ENCODE results near the gene LTA.
"Not testable (repeated sequence)": the region's sequence is repeated elsewhere in the genome, so short reads cannot be mapped to it uniquely, and the experiment has no call there.

Gene LTA

DNA sequence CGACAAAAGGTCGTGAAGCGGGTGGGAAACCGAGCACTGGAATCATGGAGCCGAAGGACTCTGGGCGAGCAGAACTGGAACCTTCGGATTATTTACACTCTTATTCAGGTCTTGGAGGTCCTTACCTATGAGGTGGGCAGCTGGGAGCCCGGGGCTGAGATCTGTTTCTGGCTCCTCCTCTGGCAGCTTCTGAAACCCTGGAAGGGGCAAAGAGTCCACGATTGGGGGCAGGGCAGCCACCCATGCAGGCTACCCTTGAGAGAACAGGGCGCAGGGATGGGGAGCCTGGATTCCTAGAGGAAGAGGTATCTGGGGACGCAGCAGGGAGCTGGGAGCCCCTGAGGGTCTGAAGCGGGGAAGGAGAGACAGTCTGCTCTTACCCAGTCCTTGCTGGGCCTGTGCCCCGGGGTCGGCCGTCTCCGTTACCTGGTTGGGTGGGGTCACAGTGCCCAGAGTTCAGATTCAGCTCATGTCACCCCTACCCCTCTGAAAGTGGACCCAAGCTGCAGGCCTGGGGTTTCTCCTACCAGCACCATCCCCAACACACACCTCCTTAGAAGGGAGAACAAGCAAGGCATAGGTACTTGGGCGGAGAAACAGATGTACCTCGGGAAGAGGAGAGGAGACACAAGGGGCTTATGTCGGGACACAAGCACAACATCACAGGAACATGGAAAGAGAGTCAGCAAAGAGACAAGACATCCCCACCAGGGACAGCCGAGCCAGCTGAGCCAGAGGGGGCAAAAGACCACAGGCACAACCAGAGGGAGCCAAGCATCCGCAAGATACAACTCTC is 9.5 kb downstream of the LTA start:
- peak overlapping the region; percentile 77 for H3K9ac ChIP-seq (ENCODE audit: low read depth, low read length)
- H3K4me2 ChIP-seq (ENCODE audit: low read length), result peak overlapping the region; percentile 86
- peaks cover 8% of the 10 kb centered on the region for H3K4me1 ChIP-seq (ENCODE audit: control insufficient read depth, insufficient read depth, low read length)
- H3K4me3 ChIP-seq (ENCODE audit: low read length), result peak overlapping the region; percentile 78
- no peaks in the 10 kb centered on the region for H3K36me3 ChIP-seq (ENCODE audit: insufficient read depth, low read length)
- H3K27me3 ChIP-seq (ENCODE audit: control insufficient read depth, insufficient read depth, low read length), result no peaks in the 10 kb centered on the region
- no peaks in the 10 kb centered on the region for H3K9me3 ChIP-seq (replicated peaks; ENCODE audit: low read length)

DNA sequence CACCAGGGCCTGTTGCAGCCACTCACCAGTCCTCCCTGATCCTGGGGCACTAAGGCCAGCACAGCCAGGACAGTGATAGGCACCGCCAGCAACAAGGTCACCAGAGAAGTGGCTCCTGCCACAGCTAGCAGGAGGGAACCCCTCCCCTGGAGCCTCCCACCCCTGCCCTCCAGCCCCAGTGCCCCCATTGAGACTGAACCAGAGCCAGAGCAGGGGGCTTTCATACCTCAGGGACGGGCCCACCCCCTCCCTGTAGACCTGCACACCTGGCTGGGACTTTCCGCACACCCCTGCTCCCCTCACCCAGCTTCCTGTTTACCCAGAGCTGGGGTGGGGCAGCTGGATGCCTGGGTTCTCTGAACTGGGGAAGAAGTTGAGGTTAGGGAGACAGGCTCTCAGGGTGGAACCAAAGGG is 10.1 kb downstream of the LTA start, which contains the start of gene LTB:
Gene LTB, minus strand, starts transcription at position 195 of the 414 bp plus-strand sequence. Its CDS starts 7 bp downstream, at position 188.
- no peaks in the 10 kb centered on the region for H3K36me3 ChIP-seq (ENCODE audit: insufficient read depth, low read length)

GRCh38 chr6:31585491-31585890 is 13.4 kb downstream of the LTA start:
- Histone ChIP-seq H3K4me1 (ENCODE audit: control insufficient read depth, insufficient read depth, low read length) (peaks cover 12% of the 10 kb centered on the region), H3K36me3 (ENCODE audit: insufficient read depth, low read length) (no peaks in the 10 kb centered on the region), H3K9me3 (replicated peaks; ENCODE audit: low read length) (no peaks in the 10 kb centered on the region), H3K4me2 (ENCODE audit: low read length) (no peak overlapping the region), H3K9ac (ENCODE audit: low read depth, low read length) (no peak overlapping the region), H3K27me3 (ENCODE audit: control insufficient read depth, insufficient read depth, low read length) (no peaks in the 10 kb centered on the region), H3K4me3 (ENCODE audit: low read length) (no peak overlapping the region)

More for the DNA sequence above, 10.1 kb downstream of the LTA start, which contains the start of gene LTB:
- H3K9me3 ChIP-seq (replicated peaks; ENCODE audit: low read length), result no peaks in the 10 kb centered on the region
- peak within 1 kb of the TSS; percentile 77 for H3K9ac ChIP-seq (ENCODE audit: low read depth, low read length)
- no peaks in the 10 kb centered on the region for H3K27me3 ChIP-seq (ENCODE audit: control insufficient read depth, insufficient read depth, low read length)
- H3K4me2 ChIP-seq (ENCODE audit: low read length), result peak within 1 kb of the TSS; percentile 86
- peaks cover 8% of the 10 kb centered on the region for H3K4me1 ChIP-seq (ENCODE audit: control insufficient read depth, insufficient read depth, low read length)
- peak within 1 kb of the TSS; percentile 78 for H3K4me3 ChIP-seq (ENCODE audit: low read length)

DNA sequence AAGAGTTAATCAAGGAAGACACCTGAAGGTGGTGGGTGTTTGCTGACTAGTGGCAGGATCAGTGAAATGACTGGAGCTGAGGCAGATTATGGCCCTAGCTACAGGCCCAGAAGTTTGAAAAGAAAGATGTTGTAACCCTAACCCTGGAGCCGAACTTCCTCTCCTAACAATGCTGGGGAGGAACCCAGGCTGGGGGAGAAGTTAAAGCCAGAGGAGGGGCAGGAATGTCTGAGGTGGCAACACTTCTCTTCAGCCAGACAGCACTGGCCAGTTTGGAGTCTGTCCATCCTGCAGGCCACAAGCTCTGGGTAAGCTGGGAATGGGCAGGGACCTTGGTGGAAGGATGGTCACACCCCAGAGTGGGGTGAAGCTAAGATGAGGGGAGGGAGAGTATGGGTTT is 13.9 kb downstream of the LTA start, which contains the start of gene LST1:
Gene LST1, plus strand, starts transcription at position 270 of the 400 bp plus-strand sequence. CDS start 1,023 bp downstream, outside the sequence.
- no peaks in the 10 kb centered on the region for H3K36me3 ChIP-seq (ENCODE audit: insufficient read depth, low read length)
- no peaks in the 10 kb centered on the region for H3K27me3 ChIP-seq (ENCODE audit: control insufficient read depth, insufficient read depth, low read length)
- H3K4me2 ChIP-seq (ENCODE audit: low read length), result no peak within 1 kb of the TSS
- no peak within 1 kb of the TSS for H3K9ac ChIP-seq (ENCODE audit: low read depth, low read length)
- no peaks in the 10 kb centered on the region for H3K9me3 ChIP-seq (replicated peaks; ENCODE audit: low read length)
- peaks cover 12% of the 10 kb centered on the region for H3K4me1 ChIP-seq (ENCODE audit: control insufficient read depth, insufficient read depth, low read length)
- no peak within 1 kb of the TSS for H3K4me3 ChIP-seq (ENCODE audit: low read length)

GRCh38 chr6:31586599-31587281 is 14.7 kb downstream of the LTA start:
- Histone ChIP-seq H3K9ac (ENCODE audit: low read depth, low read length) (no peak overlapping the region), H3K27me3 (ENCODE audit: control insufficient read depth, insufficient read depth, low read length) (no peaks in the 10 kb centered on the region), H3K36me3 (ENCODE audit: insufficient read depth, low read length) (no peaks in the 10 kb centered on the region), H3K4me1 (ENCODE audit: control insufficient read depth, insufficient read depth, low read length) (peaks cover 7% of the 10 kb centered on the region), H3K4me2 (ENCODE audit: low read length) (no peak overlapping the region), H3K4me3 (ENCODE audit: low read length) (no peak overlapping the region), H3K9me3 (replicated peaks; ENCODE audit: low read length) (no peaks in the 10 kb centered on the region)

- no peaks in the 10 kb centered on the region for H3K27me3 ChIP-seq (ENCODE audit: control insufficient read depth, insufficient read depth, low read length)
- H3K9ac ChIP-seq (ENCODE audit: low read depth, low read length), result no peak overlapping the region
- no peaks in the 10 kb centered on the region for H3K36me3 ChIP-seq (ENCODE audit: insufficient read depth, low read length)
- H3K4me1 ChIP-seq (ENCODE audit: control insufficient read depth, insufficient read depth, low read length), result peaks cover 4% of the 10 kb centered on the region
- H3K4me2 ChIP-seq (ENCODE audit: low read length), result no peak overlapping the region
- H3K9me3 ChIP-seq (replicated peaks; ENCODE audit: low read length), result no peaks in the 10 kb centered on the region
- no peak overlapping the region for H3K4me3 ChIP-seq (ENCODE audit: low read length)
Observed at GRCh38 chr6:31587791-31588777, 16.0 kb downstream of the LTA start.

DNA sequence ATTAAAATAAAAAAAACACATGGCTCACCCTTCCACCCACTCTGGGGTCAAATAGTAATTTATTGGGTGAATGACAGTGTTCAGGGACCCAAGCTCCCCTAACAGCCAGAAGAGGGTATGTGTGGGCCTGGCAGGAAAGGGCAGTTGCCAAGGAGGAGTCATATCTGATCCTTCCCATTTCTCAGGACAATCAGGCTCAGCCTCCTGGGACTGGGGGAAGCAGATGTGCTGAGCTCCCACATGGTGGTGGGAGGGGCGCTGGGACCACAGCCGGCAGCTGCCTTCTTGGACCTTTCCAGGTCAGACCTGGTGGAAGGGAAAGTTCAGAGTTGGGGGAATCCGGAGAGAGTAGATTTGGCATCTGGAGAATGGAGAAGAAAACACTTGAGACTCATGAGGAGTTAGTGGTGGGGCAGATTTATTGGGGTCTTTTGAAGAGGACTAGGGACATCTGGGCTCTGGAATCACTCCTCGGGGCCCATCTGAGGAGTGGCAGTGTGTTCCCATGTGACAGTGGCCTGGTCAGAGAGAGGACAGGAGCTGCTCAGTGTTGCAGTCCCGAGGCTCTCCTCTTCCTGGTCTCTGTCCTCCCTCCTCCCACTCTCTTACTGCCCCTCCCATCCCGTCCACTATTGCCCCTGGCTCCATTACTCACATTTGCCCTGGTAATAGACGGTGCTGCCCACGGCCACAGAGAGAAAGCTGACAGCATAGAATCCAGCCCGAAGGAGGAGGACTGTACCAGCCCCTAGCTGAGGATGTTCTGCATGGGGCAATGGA is 17.0 kb downstream of the LTA start:
- Histone ChIP-seq H3K27me3 (ENCODE audit: control insufficient read depth, insufficient read depth, low read length) (no peaks in the 10 kb centered on the region), H3K4me1 (ENCODE audit: control insufficient read depth, insufficient read depth, low read length) (peaks cover 4% of the 10 kb centered on the region), H3K9ac (ENCODE audit: low read depth, low read length) (no peak overlapping the region), H3K4me2 (ENCODE audit: low read length) (no peak overlapping the region), H3K4me3 (ENCODE audit: low read length) (no peak overlapping the region), H3K9me3 (replicated peaks; ENCODE audit: low read length) (no peaks in the 10 kb centered on the region), H3K36me3 (ENCODE audit: insufficient read depth, low read length) (no peaks in the 10 kb centered on the region)

- H3K4me3 ChIP-seq (ENCODE audit: low read length); H3K36me3 ChIP-seq (ENCODE audit: insufficient read depth, low read length); H3K9me3 ChIP-seq (replicated peaks; ENCODE audit: low read length); H3K4me2 ChIP-seq (ENCODE audit: low read length); H3K27me3 ChIP-seq (ENCODE audit: control insufficient read depth, insufficient read depth, low read length); H3K9ac ChIP-seq (ENCODE audit: low read depth, low read length); H3K4me1 ChIP-seq (ENCODE audit: control insufficient read depth, insufficient read depth, low read length): not testable (repeated sequence)
Observed at GRCh38 chr6:31590691-31591090, 18.6 kb downstream of the LTA start.

DNA sequence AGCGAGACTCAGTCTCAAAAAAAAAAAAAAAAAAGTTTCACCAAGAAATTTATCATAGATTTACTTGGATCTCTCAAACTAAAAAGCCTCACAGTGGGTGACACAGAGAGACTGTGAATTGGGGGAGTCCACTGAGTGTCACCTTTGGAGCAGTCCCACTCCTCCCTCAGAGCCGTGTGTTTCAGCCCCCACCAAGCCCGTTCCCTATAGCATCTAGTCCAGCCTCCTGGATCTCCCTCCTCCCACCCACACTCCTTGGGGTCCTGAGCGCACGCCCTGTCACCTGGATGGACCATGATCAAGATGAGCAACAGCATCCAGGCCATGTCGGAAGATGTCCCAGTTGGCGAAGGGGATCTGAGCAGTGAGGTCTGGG is 20.3 kb downstream of the LTA start:
- Histone ChIP-seq H3K4me1 (ENCODE audit: control insufficient read depth, insufficient read depth, low read length) (peaks cover 4% of the 10 kb centered on the region), H3K4me3 (ENCODE audit: low read length) (no peak overlapping the region), H3K27me3 (ENCODE audit: control insufficient read depth, insufficient read depth, low read length) (no peaks in the 10 kb centered on the region), H3K4me2 (ENCODE audit: low read length) (no peak overlapping the region), H3K36me3 (ENCODE audit: insufficient read depth, low read length) (no peaks in the 10 kb centered on the region), H3K9ac (ENCODE audit: low read depth, low read length) (no peak overlapping the region), H3K9me3 (replicated peaks; ENCODE audit: low read length) (no peaks in the 10 kb centered on the region)

DNA sequence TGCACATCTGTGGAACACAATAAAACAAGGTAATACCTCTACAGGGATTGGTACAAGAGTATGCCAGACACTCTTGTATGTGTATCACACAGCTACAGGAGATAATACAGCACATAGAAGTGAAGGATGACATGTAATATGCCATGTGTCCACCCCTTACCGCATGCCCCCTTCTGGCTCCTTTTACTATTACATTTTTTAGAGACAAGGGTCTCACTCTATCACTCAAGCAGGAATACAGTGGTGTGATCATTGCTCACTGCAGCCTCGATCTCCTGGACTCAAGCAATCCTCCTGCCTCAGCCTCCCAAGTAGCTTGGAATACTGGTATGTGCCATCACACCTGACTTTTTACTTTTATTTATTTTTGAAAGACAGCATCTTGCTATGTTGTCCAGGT is 24.9 kb downstream of the LTA start:
- Histone ChIP-seq H3K4me3 (ENCODE audit: low read length) (no peak overlapping the region), H3K9ac (ENCODE audit: low read depth, low read length) (no peak overlapping the region), H3K4me2 (ENCODE audit: low read length) (no peak overlapping the region), H3K36me3 (ENCODE audit: insufficient read depth, low read length) (no peaks in the 10 kb centered on the region), H3K9me3 (replicated peaks; ENCODE audit: low read length) (no peaks in the 10 kb centered on the region), H3K4me1 (ENCODE audit: control insufficient read depth, insufficient read depth, low read length) (no peaks in the 10 kb centered on the region), H3K27me3 (ENCODE audit: control insufficient read depth, insufficient read depth, low read length) (no peaks in the 10 kb centered on the region)
